Suprapubic skin (tissue), 3 donors: ENCODE measurements around the gene TBC1D16.

Experiments
- POLR2A ChIP-seq, 2 donors: fragments of 450-650 bp; IDR thresholded peaks; one replicate each; pipeline ENCODE4 v1.6.1; 2017; ENCODE audit warnings: antibody characterized with exemption in 2 of 2, mild to moderate bottlenecking in 2 of 2, moderate library complexity in 2 of 2
- TF ChIP-seq, protein P1 (sequence below), 2 donors: fragments of 200-600 bp in 1 of 2; fragments of 450-650 bp in 1 of 2; sonication (generic) in 1 of 2; IDR thresholded peaks; one replicate each; pipeline ENCODE4 v1.5.1; 2016 to 2019; ENCODE audit warnings: antibody characterized with exemption in 2 of 2, mild to moderate bottlenecking in 1 of 2, moderate library complexity in 1 of 2

DNA sequence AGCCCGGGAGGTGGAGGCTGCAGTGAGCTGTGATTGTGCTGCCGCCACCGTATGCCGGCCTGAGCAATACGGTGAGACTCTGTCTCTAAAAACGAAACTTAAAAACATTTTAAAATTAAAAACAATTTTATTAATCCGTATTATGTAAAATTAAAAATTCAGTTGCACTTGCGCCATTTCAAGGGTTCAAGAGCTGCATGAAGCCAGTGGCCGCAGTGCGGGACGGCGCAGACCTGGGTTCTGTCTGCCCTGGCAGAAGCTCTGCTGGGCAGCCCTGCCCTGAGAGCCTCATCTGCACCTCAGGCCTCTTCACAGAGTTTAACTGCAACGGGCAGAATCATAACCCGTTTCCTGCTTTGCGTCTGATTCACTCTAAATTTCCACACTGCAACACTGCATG is 31.7 kb downstream of the TBC1D16 start:
- TF ChIP-seq, protein P1, sequence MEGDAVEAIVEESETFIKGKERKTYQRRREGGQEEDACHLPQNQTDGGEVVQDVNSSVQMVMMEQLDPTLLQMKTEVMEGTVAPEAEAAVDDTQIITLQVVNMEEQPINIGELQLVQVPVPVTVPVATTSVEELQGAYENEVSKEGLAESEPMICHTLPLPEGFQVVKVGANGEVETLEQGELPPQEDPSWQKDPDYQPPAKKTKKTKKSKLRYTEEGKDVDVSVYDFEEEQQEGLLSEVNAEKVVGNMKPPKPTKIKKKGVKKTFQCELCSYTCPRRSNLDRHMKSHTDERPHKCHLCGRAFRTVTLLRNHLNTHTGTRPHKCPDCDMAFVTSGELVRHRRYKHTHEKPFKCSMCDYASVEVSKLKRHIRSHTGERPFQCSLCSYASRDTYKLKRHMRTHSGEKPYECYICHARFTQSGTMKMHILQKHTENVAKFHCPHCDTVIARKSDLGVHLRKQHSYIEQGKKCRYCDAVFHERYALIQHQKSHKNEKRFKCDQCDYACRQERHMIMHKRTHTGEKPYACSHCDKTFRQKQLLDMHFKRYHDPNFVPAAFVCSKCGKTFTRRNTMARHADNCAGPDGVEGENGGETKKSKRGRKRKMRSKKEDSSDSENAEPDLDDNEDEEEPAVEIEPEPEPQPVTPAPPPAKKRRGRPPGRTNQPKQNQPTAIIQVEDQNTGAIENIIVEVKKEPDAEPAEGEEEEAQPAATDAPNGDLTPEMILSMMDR (IDR thresholded peaks at IDR 0.05): no peak
- no peak for TF ChIP-seq POLR2A (IDR thresholded peaks at IDR 0.05)
